H1 (cell line): ENCODE data around the gene TEKT5. TPM values are rescaled to one million over a fixed set of nuclear protein-coding genes. Genes with fewer than 3 reads are reported as not detected.
A peak's percentile ranks its signal among the peaks of the same experiment; 100 is the strongest.

Experiments
- BRCA1 ChIP-seq: IDR thresholded peaks from 2 replicates; pipeline ENCODE4 v1.6.1; 2012; ENCODE audit warnings: low read depth, low read length, improper control_type of control experiment
- CBX8 ChIP-seq: fragments of 300-800, 300-1000 bp; sonication (generic); IDR thresholded peaks from 2 replicates; pipeline ENCODE4 v1.7.1; 2016; ENCODE audit warnings: low read depth, low read length, borderline replicate concordance
- EP300 ChIP-seq, 2 experiments: IDR thresholded peaks; 1 replicate in 1 of 2; 2 replicates in 1 of 2; pipeline ENCODE4 v1.6.1; 2011 to 2012; ENCODE audit warnings: low read depth in 2 of 2, low read length in 2 of 2, mild to moderate bottlenecking in 2 of 2, borderline replicate concordance in 1 of 2, inconsistent platforms in 1 of 2, moderate library complexity in 1 of 2
- FOSL1 ChIP-seq: IDR thresholded peaks from 2 replicates; pipeline ENCODE4 v1.6.1; 2011; ENCODE audit warnings: mild to moderate bottlenecking, low read depth, low read length, moderate library complexity; ENCODE audit not compliant: insufficient read depth
- GABPA ChIP-seq: IDR thresholded peaks from 2 replicates; pipeline ENCODE4 v1.6.1; 2011; ENCODE audit warnings: mild to moderate bottlenecking, low read length, moderate library complexity, borderline replicate concordance; ENCODE audit not compliant: insufficient read depth
- HDAC2 ChIP-seq, 2 experiments: fragments of 300-600 bp in 1 of 2; sonication (generic) in 1 of 2; IDR thresholded peaks; 2 replicates each; pipeline ENCODE4 v1.6.1; 2011 to 2012; ENCODE audit warnings: low read depth in 2 of 2, low read length in 2 of 2, mild to moderate bottlenecking in 2 of 2, moderate library complexity in 2 of 2, borderline replicate concordance in 1 of 2, inconsistent platforms in 1 of 2
- NANOG ChIP-seq: IDR thresholded peaks from 2 replicates; pipeline ENCODE4 v1.6.1; 2011; ENCODE audit warnings: low read length, low read depth, mild to moderate bottlenecking, inconsistent platforms; ENCODE audit not compliant: insufficient read depth, poor library complexity, severe bottlenecking
- POLR2AphosphoS5 ChIP-seq: IDR thresholded peaks from 2 replicates; pipeline ENCODE4 v1.6.1; 2011; ENCODE audit warnings: low read depth, low read length
- POU5F1 ChIP-seq: IDR thresholded peaks from 2 replicates; pipeline ENCODE4 v1.6.1; 2011; ENCODE audit warnings: low read depth, mild to moderate bottlenecking, low read length, moderate library complexity
- RXRA ChIP-seq: IDR thresholded peaks from 2 replicates; pipeline ENCODE4 v1.6.1; 2011; ENCODE audit warnings: low read depth, mild to moderate bottlenecking, low read length, moderate library complexity; ENCODE audit not compliant: insufficient read depth
- SIRT6 ChIP-seq: IDR thresholded peaks from one replicate; pipeline ENCODE4 v1.7.1; 2012; ENCODE audit warnings: low read length, inconsistent platforms
- SP1 ChIP-seq: IDR thresholded peaks from 2 replicates; pipeline ENCODE4 v1.6.1; 2011; ENCODE audit warnings: low read depth, low read length
- polyA plus RNA-seq, 7 experiments: library from polyadenylated mRNA; depleted of rRNA in 3 of 7; stranded (reverse) in 5 of 7; unstranded in 2 of 7; fragments of >200 nt in 5 of 7; fragments of 200-250 nt in 2 of 7; gene quantifications; 1 replicate in 5 of 7; 2 replicates in 1 of 7; 4 replicates in 1 of 7; pipeline versions ENCODE4 v1.2.1 to v1.2.3, GENCODE V29; 2011 to 2013; ENCODE audit warnings: missing spikeins in 2 of 7, mixed read lengths in 2 of 7
- total RNA-seq: library from RNA; stranded (reverse); fragmentation: NEBNext Ultra II Directional; extraction: Animal tissue kit (Norgen Biotek cat#: 25700); gene quantifications from 2 replicates; pipeline ENCODE4 v1.2.1, GENCODE V29; 2021
- TF ChIP-seq, protein P1 (sequence below): IDR thresholded peaks from 2 replicates; pipeline ENCODE4 v1.6.1; 2012; ENCODE audit warnings: inconsistent platforms
- TF ChIP-seq, protein P2 (sequence below): IDR thresholded peaks from 2 replicates; pipeline ENCODE4 v1.6.1; 2011; ENCODE audit warnings: low read depth, mild to moderate bottlenecking, low read length; ENCODE audit not compliant: insufficient read depth
- TF ChIP-seq, protein P3 (sequence below): IDR thresholded peaks from 2 replicates; pipeline ENCODE4 v1.6.1; 2012; ENCODE audit warnings: inconsistent platforms

Gene TEKT5
- total and polyA plus RNA-seq, 2 of the 8 experiments (the other 6 are each of a cell fraction or from before 2014, with no cell fraction given): 0.95 TPM; not detected in 1

DNA sequence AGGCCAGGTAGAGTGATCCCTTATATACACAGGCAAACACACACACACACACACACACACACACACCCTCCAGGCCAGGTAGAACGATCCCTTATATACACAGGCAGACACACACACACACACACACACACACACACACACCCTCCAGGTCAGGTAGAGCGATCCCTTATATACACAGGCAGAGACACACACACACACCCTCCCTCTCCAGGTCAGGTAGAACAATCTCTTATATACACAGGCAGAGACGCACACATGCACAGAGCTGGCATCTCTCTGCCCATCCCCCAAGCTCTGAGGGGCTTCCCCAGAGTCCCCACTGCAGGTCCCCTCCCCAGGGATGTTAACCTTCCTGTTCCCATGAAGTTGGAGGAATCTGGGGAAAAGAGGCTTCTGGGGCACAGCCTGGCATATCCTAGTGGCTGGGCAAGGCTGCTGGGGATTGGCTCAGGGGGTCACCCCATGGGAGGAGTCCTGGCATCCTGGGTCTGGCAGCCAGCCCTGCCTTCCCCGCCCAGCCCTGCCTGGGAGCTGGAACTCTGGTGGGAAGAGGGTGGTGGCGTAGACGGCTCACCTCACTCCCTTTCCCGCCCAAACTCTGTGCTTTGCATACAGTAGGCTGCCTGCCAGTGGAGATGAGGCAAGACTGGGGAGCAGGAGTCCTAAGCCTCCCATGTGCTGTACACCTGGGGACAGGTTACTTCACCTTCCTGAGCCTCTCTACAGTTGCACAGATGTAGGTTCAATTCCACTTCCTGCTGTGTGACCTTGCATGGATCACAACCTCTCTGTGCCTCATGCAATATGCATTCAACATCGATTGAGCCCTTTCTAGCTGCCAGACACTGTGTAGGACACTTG lies 41.8 kb downstream of the TEKT5 start (continued):
- TF ChIP-seq, protein P1, sequence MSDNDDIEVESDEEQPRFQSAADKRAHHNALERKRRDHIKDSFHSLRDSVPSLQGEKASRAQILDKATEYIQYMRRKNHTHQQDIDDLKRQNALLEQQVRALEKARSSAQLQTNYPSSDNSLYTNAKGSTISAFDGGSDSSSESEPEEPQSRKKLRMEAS: peak; percentile 17; the same call in 1 of the 2 replicates
- TF ChIP-seq POU5F1 (no peak), SIRT6 (no peak), RXRA (no peak), NANOG (no peak), POLR2AphosphoS5 (no peak), SP1 (no peak), GABPA (no peak), FOSL1 (no peak), EP300 (IDR thresholded peaks at IDR 0.05; ENCODE audit: borderline replicate concordance in 1 of 2, low read depth in 2 of 2, low read length in 2 of 2) (no peak), BRCA1 (no peak), HDAC2 (IDR thresholded peaks at IDR 0.05; ENCODE audit: borderline replicate concordance in 1 of 2, low read depth in 2 of 2, low read length in 2 of 2) (no peak), CBX8 (no peak)
- TF ChIP-seq, protein P2, sequence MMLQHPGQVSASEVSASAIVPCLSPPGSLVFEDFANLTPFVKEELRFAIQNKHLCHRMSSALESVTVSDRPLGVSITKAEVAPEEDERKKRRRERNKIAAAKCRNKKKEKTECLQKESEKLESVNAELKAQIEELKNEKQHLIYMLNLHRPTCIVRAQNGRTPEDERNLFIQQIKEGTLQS: no peak
- TF ChIP-seq, protein P3, sequence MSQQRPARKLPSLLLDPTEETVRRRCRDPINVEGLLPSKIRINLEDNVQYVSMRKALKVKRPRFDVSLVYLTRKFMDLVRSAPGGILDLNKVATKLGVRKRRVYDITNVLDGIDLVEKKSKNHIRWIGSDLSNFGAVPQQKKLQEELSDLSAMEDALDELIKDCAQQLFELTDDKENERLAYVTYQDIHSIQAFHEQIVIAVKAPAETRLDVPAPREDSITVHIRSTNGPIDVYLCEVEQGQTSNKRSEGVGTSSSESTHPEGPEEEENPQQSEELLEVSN: peak; percentile 86
- TF ChIP-seq, all 59 proteins: peak for 3
